ENCODE measurements around the gene CNIH2. TPM values are rescaled to one million over a fixed set of nuclear protein-coding genes. Genes with fewer than 3 reads are reported as not detected.
"Not testable (repeated sequence)": the region's sequence is repeated elsewhere in the genome, so short reads cannot be mapped to it uniquely, and the experiment has no call there.

CNIH2 gene
- polyA plus RNA-seq, 4 donors = 3.4 to 4.7 (median 4.1) TPM

- peak; percentile 93 to 97 (median 96) for DNase-seq (ENCODE audit: low read depth in 4 of 4, low spot score in 3 of 4)
These were observed 10.9 kb downstream of the CNIH2 start, which contains the start of gene YIF1A for GRCh38 chr11:66288671-66289547. YIF1A (minus strand) TSS chr11:66289143; CDS start chr11:66288985, 158 bp downstream.

GRCh38 chr11:66289548-66290329 lies 11.8 kb downstream of the CNIH2 start:
- peak in 3 of 4 donors; percentile 67 to 78 (median 69) for DNase-seq (ENCODE audit: low read depth in 4 of 4, low spot score in 3 of 4)

DNA sequence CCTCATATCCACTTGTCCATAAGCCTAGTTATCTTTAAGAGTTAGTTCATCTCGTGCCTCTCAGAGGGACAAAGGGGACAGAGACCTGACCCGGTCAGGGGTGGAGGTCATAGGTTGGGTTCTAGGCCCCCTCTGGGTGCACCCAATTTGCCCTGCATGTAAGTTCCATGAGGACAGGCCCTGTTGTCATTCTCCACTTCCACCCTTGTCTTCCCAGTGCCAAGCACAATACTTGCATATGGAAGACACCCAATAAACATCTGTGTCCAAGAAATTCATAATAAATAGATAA lies 12.3 kb downstream of the CNIH2 start:
- no peak for DNase-seq (ENCODE audit: low read depth in 4 of 4, low spot score in 3 of 4)

DNA sequence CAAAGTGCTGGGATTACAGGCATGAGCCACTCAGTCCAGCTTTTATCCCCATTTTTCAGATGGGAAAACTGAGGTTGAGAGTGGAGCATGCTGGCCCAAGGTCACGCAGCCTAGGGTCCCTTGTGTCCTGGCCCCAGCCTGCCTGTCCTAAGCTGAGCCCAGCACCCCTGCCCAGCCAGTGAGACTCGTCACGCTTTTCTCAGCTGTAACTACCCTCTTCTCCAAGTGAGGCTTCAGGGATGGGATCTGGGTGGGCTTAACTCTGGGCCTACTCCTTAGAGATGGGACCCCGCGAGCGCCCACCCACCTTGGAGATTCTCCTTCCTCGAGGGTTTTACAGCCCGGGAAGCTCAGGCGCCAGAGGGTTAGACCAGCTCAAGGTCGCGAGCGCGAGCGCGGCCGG lies 13.3 kb downstream of the CNIH2 start:
- DNase-seq (ENCODE audit: low read depth in 4 of 4, low spot score in 3 of 4) = no peak

DNA sequence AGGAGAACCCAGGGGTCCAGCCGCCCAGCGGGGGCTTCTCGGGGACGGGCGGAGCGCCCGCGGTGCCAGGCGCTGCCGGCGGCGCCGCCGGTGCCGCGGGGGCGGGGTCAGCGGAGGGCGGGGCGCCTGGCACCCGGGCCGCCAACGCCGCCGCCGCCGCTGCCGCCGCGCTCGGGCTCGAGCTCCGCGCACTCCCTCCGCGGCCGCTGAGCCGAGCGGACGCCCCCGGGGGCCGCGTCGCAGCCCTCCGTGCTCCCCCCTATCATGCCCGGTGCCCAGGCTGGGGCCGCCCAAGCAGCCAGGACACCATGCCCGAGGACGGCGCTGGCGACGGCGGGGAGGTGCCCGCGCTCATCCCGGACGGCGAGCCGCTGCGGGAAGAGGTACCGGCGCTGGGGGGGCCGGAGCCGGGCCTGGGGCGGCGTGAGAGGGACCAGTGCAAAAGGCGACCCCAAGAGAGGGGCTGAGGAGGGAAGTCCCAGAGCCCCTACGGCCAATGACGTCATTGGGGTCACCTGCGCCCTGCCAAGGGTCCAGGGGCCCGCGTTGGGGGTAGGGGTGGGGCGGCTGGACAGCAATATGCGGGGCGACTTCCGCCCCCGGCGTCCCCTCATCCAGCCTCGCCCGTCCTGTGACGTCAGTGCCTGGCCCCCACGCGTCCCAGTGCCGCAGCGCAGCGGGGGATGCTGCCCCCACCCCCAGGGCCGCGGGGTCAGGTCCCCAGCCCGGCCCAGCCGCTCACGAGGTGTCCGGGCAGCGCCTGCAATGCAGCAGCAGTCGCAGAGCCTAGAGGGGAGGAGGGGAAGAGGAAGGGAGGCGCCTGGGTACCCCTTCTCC lies 13.9 kb downstream of the CNIH2 start, which contains the start of gene TMEM151A:
TSS of gene TMEM151A (plus strand) at position 189 of the 837 bp plus-strand sequence. CDS start at position 309, 120 bp downstream.
- no peak for DNase-seq (ENCODE audit: low read depth in 4 of 4, low spot score in 3 of 4)

DNA sequence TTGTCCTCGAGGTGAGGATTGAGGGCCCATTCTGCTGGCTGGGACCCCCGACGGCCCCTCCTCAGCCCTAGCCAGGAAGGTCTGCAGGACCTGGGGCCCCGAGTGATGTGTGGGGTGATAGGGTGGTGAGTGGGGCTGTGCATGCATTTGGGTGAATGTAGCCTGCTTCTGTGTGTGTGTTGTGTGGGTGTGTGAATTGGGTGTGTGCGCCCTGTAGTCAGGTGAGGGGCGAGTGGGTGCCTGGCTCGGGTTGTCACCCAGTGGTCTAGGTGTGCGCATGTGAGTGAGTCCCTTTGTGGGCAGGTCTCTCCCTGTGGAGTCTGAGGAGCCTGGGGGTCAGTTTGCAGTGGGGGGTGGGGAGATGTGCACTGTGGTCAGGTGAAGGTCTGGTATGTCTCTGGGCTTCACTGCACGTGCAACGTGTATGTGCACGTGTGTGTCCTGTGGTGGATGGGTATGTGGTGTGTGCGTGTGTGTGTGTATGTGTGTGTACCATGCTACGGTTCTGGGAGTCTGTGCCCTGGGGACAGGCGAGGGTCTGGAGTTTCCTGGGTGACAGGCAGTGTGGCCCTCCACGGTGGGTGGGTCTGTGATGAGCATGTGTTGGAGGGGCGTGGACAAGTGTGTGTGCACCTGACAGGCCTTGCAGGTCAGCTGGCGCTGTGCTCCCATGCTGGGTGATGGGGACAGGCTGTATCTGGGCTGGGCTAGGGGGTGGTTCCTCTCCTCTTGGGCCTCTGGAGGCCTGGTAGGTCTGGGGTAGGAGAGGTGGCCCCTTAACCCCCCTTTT lies 14.8 kb downstream of the CNIH2 start:
- no peak for DNase-seq (ENCODE audit: low read depth in 4 of 4, low spot score in 3 of 4)

GRCh38 chr11:66293352-66293751 lies 15.4 kb downstream of the CNIH2 start:
- no peak for DNase-seq (ENCODE audit: low read depth in 4 of 4, low spot score in 3 of 4)

DNA sequence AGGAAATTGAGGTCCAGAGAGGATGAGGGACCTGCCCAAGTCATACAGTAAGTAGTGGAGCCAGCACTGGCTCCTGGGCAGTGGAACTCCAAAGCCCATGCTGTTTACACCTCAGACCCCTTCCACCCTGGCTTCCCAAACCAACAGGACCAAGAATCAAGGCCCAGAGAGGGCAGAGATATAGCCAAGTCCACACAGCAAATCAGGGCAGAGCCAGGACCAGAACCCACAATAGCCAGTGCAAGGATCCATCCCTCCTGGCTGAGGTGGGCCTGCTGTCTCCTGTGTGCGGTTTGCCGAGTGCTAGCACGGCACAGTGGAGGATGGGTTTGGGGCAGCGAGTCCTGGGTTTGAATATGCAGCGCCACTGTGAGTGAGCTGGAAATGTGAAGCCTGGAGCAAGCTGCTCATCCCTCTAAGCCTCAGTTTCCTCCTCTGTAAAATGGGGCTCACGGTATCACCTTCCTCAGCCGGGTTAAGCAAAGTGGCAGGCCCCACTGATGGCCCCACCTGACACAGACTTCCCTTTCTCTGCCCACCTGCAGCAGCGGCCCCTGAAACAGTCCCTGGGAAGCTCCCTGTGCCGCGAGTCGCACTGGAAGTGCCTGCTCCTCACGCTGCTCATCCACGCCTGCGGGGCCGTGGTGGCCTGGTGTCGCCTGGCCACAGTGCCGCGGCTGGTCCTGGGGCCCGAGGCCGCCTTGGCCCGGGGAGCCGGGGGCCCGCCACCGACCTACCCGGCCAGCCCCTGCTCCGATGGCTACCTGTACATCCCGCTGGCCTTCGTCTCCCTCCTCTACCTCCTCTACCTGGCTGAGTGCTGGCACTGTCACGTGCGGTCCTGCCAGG lies 16.0 kb downstream of the CNIH2 start:
- DNase-seq (ENCODE audit: low read depth in 4 of 4, low spot score in 3 of 4) = no peak

- DNase-seq (ENCODE audit: low read depth in 4 of 4, low spot score in 3 of 4) = no peak
These were observed 16.9 kb downstream of the CNIH2 start for GRCh38 chr11:66294626-66295620.

GRCh38 chr11:66297610-66298009 lies 19.6 kb downstream of the CNIH2 start:
- no peak for DNase-seq (ENCODE audit: low read depth in 4 of 4, low spot score in 3 of 4)

- DNase-seq (ENCODE audit: low read depth in 4 of 4, low spot score in 3 of 4) = no peak
These were observed 21.2 kb downstream of the CNIH2 start for GRCh38 chr11:66299186-66299585.

DNA sequence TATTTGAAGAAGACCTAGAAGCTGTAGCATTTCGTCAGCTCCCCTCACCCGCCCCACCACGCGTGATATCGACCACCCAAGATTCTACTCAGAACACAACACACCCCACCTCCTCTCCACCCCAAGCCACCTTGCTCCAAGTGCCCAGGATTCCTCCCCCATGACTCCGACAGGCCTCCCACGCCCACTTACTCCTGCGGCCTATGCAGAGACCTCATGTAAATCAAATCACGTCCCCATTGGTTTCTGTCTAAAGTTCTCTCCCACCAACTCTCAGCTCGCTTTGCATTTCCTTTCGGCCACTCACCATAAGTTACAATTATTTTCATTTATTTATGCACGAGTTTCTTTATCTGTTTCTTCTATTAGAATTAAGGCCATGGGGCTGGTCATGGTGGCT lies 24.7 kb downstream of the CNIH2 start:
- no peak for DNase-seq (ENCODE audit: low read depth in 4 of 4, low spot score in 3 of 4)

DNA sequence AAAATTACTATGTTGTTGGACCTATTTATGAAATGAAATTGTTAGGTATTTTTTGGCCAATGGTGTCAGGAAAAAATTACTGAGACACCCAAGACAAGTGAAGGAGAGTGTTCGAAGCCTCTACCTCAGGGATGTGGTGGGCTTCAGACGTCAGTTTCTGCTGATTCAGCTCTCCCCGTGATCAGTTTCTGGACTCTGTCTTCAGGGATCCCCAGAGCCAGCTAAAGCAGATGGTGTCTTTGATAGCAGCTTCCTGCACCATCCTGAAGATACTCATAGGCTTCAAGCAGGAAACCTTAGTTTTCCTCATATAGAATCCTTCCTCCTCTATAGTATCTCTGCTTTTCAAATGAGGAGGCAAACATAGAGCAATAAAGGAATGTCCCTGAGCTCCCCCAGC lies 31.5 kb downstream of the CNIH2 start:
- DNase-seq (ENCODE audit: low read depth in 4 of 4, low spot score in 3 of 4) = no peak

DNA sequence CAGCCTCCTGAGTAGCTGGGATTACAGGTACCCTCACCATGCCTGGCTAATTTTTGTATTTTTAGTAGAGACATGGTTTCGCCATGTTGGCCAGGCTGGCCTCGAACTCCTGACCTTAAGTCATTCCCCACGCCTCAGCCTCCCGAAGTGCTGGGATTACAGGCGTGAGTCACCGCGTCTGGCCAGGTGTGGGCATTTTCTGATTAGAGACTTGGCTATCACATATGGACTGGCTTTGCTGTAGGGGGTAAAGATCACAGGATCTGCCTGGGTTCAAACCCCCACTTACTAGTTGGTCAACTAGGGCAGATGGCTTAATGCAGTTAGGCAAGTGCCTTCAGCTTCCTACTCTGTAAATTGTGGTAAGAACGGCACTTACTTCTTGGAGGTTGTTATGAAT lies 32.3 kb downstream of the CNIH2 start:
- no peak for DNase-seq (ENCODE audit: low read depth in 4 of 4, low spot score in 3 of 4)

DNA sequence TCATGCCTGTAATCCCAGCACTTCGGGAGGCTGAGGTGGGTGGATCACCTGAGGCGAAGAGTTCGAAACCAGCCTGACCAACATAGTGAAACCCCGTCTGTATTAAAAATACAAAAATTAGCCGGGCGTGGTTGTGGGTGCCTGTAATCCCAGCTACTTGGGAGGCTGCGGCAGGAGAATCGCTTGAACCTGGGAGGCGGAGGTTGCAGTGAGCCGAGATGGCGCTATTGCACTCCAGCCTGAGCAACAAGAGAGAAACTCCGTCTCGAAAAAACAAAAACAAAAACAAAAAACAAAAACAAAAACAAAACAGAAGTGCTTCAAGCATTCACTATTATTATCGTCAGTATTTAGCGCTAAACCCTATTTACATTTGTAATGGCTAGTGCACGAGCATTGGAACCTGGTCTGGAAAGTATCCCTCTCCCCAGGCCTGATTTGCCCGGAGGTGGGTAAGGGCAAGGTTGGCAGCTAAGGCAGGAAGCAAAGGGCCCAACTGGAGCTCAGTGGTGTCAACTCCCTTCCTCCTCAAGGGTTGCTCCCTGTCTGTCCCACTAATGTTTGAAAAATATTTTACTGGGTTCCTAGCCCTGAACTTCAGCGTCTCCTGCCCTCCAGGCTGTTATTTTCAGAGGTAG lies 32.9 kb downstream of the CNIH2 start:
- DNase-seq (ENCODE audit: low read depth in 4 of 4, low spot score in 3 of 4) = not testable (repeated sequence)

DNA sequence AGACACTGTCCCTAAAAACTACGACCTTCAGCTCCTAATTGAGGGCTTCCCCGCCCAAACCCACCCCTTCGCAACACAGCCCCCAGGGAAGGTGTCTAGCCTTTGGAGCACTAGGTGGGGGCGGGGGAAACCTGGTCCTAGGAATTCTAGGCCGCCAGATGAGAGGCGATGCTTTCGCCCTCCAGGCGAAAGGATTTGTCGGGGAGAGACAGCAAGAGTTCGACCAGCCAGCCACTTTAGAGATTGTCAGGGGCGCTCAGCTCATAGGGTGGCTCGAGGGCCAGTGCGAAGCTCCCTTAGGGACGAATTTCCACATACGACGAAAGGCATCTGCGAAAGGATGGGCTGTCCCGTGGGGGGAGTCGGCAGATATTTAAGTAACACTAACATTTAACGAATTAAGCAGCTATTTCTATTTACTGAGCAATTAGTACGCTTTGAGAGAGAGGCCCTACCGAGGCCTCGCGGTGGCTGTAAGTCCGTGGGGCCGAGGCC lies 33.5 kb downstream of the CNIH2 start:
- no peak for DNase-seq (ENCODE audit: low read depth in 4 of 4, low spot score in 3 of 4)

- peak; percentile 74 to 91 (median 80) for DNase-seq (ENCODE audit: low read depth in 4 of 4, low spot score in 3 of 4)
These were observed 34.1 kb downstream of the CNIH2 start for GRCh38 chr11:66311965-66312548.

Measured in right renal pelvis (tissue), 4 donors.